MM.1S (cell line): Measurements from ENCODE around the gene NHSL2.

ENCODE experiments used
- DNase-seq: peaks from one replicate; pipeline ENCODE4 v3.0.0-alpha.2; 2015
- H2AFZ ChIP-seq: fragments of 300-600 bp; sonication (generic); 2 replicates; pipeline ENCODE4 v1.6.0; 2016; ENCODE audit warnings: antibody characterized with exemption, low read length
- H3F3A ChIP-seq: fragments of 300-600 bp; sonication (generic); 2 replicates; pipeline ENCODE4 v1.6.1; 2016; ENCODE audit warnings: mild to moderate bottlenecking, antibody characterized with exemption, low read length, moderate library complexity, mixed read lengths; ENCODE audit not compliant: insufficient read depth
- H3K27ac ChIP-seq: fragments of 300-600 bp; sonication (generic); 2 replicates; pipeline ENCODE4 v1.5.1; 2016; ENCODE audit warnings: mild to moderate bottlenecking, low read length
- H3K27me3 ChIP-seq: fragments of 300-600 bp; sonication (generic); replicated peaks from 2 replicates; pipeline ENCODE4 v1.6.0; 2016; ENCODE audit warnings: low read length; ENCODE audit not compliant: insufficient read depth
- H3K36me3 ChIP-seq: fragments of 300-600 bp; sonication (generic); replicated peaks from 2 replicates; pipeline ENCODE4 v1.6.1; 2016; ENCODE audit warnings: mild to moderate bottlenecking, low read length, mixed read lengths; ENCODE audit not compliant: insufficient read depth
- H3K4me1 ChIP-seq: fragments of 300-600 bp; sonication (generic); 2 replicates; pipeline ENCODE4 v1.6.1; 2016; ENCODE audit warnings: low read length, mixed read lengths
- H3K4me2 ChIP-seq: fragments of 300-600 bp; sonication (generic); 2 replicates; pipeline ENCODE4 v1.6.0; 2016; ENCODE audit warnings: low read depth, low read length
- H3K4me3 ChIP-seq: fragments of 300-600 bp; sonication (generic); 2 replicates; pipeline ENCODE4 v1.5.1; 2016; ENCODE audit warnings: low read length, mixed read lengths
- H3K79me2 ChIP-seq: fragments of 300-600 bp; sonication (generic); 2 replicates; pipeline ENCODE4 v1.6.1; 2016; ENCODE audit warnings: mixed run types, low read length, mixed read lengths
- H3K9ac ChIP-seq: fragments of 300-600 bp; sonication (generic); 2 replicates; pipeline ENCODE4 v1.6.1; 2016; ENCODE audit warnings: low read length, mixed read lengths
- H3K9me2 ChIP-seq: fragments of 300-600 bp; sonication (generic); replicated peaks from 2 replicates; pipeline ENCODE4 v1.6.1; 2016; ENCODE audit warnings: mild to moderate bottlenecking, low read length, mixed read lengths; ENCODE audit not compliant: insufficient read depth
- H3K9me3 ChIP-seq: fragments of 300-600 bp; sonication (generic); replicated peaks from 2 replicates; pipeline ENCODE4 v1.6.1; 2016; ENCODE audit warnings: mild to moderate bottlenecking, low read length, mixed read lengths; ENCODE audit not compliant: insufficient read depth
- H4K20me1 ChIP-seq: fragments of 300-600 bp; sonication (generic); 2 replicates; pipeline ENCODE4 v1.6.1; 2016; ENCODE audit warnings: mild to moderate bottlenecking, low read length, moderate library complexity, mixed read lengths; ENCODE audit not compliant: insufficient read depth
- CTCF ChIP-seq: fragments of 300-600 bp; sonication (generic); IDR thresholded peaks from 2 replicates; pipeline ENCODE4 v1.5.1; 2016; ENCODE audit warnings: antibody characterized with exemption, low read length, mixed read lengths
- EZH2 ChIP-seq: fragments of 300-600 bp; sonication (generic); optimal IDR thresholded peaks from 2 replicates; pipeline ENCODE3; 2017; ENCODE audit warnings: low read depth, mild to moderate bottlenecking, antibody characterized with exemption, low read length, mixed read lengths
- EZH2phosphoT487 ChIP-seq: fragments of 300-600 bp; sonication (generic); IDR thresholded peaks from 2 replicates; pipeline ENCODE4 v1.6.1; 2018; ENCODE audit warnings: antibody characterized with exemption, low read length

Gene NHSL2

GRCh38 chrX:72122621-72123337 lies 212.1 kb downstream of the NHSL2 start:
- Histone ChIP-seq H3K4me1 (peaks cover 28% of the 10 kb centered on the region), H3K4me3 (no peak overlapping the region), H3K9me3 (no peaks in the 10 kb centered on the region), H2AFZ (no peak overlapping the region), H3K9ac (no peak overlapping the region), H3F3A (no peaks in the 10 kb centered on the region), H3K79me2 (no peaks in the 10 kb centered on the region), H3K36me3 (no peaks in the 10 kb centered on the region), H4K20me1 (no peaks in the 10 kb centered on the region), H3K9me2 (no peaks in the 10 kb centered on the region), H3K27me3 (no peaks in the 10 kb centered on the region), H3K4me2 (no peak overlapping the region), H3K27ac (no peak overlapping the region)
- no peak for DNase-seq
- no peak for TF ChIP-seq CTCF
- TF ChIP-seq EZH2phosphoT487, result no peak
- TF ChIP-seq EZH2, result no peak

DNA sequence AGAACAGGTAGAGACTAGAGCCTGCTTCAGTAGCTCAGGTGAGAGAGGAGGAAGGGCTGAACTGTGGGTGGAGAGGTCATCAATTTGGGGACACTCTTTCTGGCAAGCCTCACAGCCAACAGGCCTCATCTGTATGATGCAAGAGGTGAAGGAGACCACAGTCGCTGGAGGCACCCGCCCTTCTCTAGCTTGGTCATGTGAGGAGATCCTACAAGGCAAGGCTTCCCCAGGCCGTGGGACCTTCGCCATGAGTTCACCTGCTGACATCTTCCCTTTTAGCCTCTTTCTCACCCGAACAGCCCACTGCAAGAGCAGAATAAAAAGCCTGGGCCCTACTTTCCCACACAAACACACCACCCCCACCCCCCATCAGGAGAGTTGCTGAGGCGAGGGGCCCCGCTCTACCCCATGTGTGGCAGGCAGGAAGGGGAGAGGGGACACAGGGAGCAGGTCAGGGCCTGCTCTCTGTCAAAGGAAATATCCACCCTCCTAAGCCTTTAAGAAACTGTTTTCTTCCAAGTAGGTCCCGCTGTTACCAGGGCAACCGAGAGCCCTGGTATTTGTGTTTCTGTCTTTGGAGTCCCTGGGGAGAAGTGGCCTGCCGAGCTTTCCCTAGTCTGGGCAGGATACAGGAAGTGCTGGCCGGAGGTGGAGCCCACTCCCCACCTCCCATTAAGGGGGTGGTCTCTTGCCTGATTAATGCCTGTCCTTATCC lies 213.0 kb downstream of the NHSL2 start:
- DNase-seq, result no peak
- Histone ChIP-seq H3K27ac (no peak overlapping the region), H3K9me3 (no peaks in the 10 kb centered on the region), H3K27me3 (no peaks in the 10 kb centered on the region), H3F3A (no peaks in the 10 kb centered on the region), H3K4me3 (no peak overlapping the region), H3K79me2 (no peaks in the 10 kb centered on the region), H2AFZ (no peak overlapping the region), H3K9me2 (no peaks in the 10 kb centered on the region), H4K20me1 (no peaks in the 10 kb centered on the region), H3K36me3 (no peaks in the 10 kb centered on the region), H3K9ac (no peak overlapping the region), H3K4me2 (no peak overlapping the region), H3K4me1 (peaks cover 28% of the 10 kb centered on the region)
- TF ChIP-seq EZH2 (no peak), CTCF (no peak), EZH2phosphoT487 (no peak)

GRCh38 chrX:72124540-72125201 lies 214.0 kb downstream of the NHSL2 start:
- H4K20me1 ChIP-seq, result no peaks in the 10 kb centered on the region
- H3K9me3 ChIP-seq, result no peaks in the 10 kb centered on the region
- H3K36me3 ChIP-seq, result no peaks in the 10 kb centered on the region
- H3K4me2 ChIP-seq, result no peak overlapping the region
- H3K4me1 ChIP-seq, result peaks cover 28% of the 10 kb centered on the region
- H3K27ac ChIP-seq, result no peak overlapping the region
- H3K4me3 ChIP-seq, result no peak overlapping the region
- TF ChIP-seq EZH2phosphoT487 (no peak), CTCF (no peak), EZH2 (no peak)
- no peak overlapping the region for H2AFZ ChIP-seq
- no peaks in the 10 kb centered on the region for H3K79me2 ChIP-seq
- no peak overlapping the region for H3K9ac ChIP-seq
- H3K9me2 ChIP-seq, result no peaks in the 10 kb centered on the region
- H3F3A ChIP-seq, result no peaks in the 10 kb centered on the region
- no peak for DNase-seq
- H3K27me3 ChIP-seq, result no peaks in the 10 kb centered on the region
